HG03520 (cell line): ENCODE data around the gene IPCEF1.

Source experiments
- ATAC-seq: cut with Tn5 transposase; IDR thresholded peaks from one replicate; pipeline ENCODE4 v1.9.1; 2021; ENCODE audit warnings: mild to moderate bottlenecking, moderate library complexity; ENCODE audit not compliant: unreplicated experiment

The IPCEF1 gene

DNA sequence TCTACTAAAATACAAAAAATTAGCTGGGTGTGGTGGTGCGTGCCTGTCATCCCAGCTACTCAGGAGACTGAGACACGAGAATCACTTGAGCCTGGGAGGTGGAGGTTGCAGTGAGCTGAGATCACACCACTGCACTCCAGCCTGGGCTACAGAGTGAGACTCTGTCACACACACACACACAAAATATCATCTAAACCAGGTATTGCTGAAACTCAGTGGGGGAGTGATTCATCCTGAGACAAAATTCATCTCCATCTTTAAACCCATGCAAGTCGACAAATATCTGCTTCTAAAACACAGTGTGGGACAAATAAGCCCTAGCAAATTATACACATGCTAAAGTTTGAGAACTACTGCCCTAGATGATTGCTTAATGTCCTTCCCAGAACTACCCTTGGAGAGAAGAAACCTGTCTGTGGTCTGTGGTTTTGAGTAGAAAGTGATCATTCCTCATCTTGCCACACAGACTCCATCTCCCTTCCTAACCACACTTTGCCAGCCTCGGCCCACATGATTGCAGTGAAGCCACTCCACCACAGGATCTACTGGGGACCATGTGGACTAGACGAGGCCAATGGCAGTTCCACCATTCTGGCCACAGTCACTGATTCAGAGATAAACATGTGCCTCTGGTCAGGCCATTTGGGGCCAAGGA is 187.3 kb downstream of the IPCEF1 start:
- ATAC-seq: no peak

- ATAC-seq: no peak
Measured at GRCh38 chr6:154167126-154167525, 189.5 kb downstream of the IPCEF1 start.

- ATAC-seq: no peak
Measured at GRCh38 chr6:154166140-154166539, 190.5 kb downstream of the IPCEF1 start.

- ATAC-seq: no peak
Measured at GRCh38 chr6:154165478-154165877, 191.1 kb downstream of the IPCEF1 start.

DNA sequence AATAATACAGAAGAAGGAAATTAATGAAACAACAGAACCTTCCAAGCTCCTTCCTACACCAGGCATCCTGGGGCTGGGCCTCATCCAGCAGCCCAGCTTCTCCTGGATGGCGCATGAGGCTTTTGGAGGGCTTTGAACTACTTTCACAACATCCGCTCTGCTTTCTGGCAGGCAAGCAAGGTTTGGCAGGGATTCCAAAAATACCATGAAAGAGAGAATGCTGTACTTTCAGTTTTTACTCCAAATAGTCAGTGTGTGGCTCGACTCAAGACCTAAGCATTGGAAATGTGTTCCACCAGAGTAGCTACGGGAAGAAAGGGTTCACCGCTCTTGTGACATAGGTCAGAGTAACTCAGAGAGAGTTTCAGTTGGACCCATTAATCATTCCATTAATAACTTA is 192.2 kb downstream of the IPCEF1 start:
- no peak for ATAC-seq

DNA sequence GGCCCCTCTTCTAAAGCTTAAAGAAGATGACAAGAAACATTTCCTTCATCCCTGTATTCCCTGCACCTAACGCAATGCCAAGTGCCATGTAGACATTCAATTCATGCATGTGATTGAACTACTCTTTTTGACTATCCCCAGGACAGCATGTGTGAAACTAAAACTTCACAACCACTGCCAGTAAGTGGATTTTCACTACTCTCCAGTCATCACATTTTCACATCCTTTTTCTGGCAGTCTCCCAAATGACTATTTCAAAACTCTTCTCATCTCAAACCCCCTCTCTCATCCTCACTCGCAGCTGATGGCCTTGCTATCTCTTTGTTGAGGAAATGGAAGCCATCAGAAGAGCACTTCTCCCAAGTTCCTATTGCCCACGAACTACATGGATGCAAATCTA is 194.9 kb downstream of the IPCEF1 start:
- ATAC-seq: peak; percentile 71

DNA sequence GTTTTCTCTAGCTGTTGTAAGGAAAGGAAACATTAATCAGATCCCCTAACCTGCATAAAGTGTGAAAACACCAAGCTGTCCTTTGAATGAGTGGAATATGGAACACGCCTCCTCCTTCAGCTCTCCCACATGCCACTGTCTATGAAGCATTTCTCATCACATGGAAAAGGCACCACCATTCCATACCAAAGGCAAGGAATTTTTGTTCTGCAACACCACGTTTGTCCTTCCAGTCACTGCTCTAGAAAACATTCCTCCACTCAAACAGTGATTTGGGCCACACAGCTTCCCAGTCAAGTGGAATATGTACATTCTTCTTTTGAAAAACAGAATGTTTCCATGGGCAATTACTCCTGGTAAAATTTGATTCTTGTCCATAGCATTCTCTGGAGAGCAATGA is 197.5 kb downstream of the IPCEF1 start:
- ATAC-seq: no peak

DNA sequence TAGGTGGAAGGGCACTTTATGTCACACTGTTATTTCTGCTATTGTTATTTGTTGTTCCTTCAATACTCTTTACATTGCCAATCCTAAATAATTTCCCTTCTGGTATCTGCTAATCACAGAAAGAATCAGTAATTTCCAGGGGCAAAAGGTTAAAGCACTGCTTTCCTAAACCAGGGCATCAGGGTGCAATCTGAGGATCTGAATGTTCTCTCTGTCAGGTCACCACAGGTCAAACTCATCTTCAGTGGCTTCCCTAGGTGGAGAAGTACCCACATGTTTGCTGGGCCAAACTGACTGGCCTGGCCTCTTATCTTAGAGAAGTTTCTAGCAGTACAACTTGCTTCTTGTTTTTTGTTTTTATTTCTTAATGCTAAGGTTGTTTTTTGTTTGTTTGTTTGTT is 198.9 kb downstream of the IPCEF1 start:
- no peak for ATAC-seq

DNA sequence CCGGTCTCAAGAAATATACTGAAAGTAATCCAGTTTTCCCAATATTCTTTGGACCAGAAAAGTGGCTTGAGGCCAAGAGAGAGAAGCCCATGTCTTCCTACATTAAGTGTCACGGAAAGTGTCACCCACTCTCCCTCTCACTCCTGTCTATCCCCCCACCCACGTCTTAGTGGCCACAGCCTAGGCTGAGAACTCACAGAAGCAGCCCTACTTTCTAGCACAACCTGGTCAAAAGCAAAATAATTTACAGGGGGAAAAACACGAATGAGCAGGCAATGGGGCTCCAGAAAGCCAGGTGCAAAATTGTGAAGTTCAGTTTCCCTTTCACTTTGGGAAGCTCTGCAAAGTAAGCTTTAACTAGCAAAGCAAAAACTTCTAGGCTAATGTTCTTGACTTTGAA is 199.5 kb downstream of the IPCEF1 start:
- ATAC-seq: no peak

DNA sequence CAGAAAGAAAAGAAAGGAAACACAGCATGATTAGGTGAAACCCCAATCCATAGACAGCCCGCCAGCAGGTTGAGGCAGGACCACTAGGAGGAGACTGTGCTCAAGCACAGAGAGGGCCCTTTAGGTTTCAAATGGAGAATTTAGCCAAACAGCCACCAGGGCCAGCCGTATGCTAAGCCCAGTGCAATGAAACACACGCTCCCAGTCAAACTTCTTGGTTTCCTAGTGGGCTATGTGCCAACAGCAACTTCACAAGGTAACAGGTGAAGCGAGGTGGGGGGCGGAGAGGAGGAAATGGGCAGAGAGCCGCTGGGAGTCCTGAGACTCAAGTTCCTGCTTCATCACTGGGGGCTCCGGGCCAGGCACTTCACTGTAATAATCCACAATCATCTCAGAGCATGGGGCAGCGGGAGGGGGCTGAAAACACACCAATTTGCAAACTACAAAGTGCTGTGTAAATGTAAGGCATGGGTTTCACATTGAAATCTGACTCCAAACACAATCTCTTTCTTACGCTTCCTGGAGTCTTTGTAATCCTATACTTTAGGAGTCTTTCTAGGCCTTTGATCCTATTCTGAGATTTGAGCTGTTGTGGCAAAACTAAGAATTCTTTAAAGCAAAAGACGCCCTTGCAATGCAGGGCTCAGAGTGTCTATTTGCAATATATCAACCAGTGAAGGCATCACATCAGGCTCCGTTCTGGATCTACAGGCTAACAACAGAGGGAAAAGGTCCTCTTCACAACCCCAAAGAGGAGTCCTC is 200.3 kb downstream of the IPCEF1 start:
- peak; percentile 78 for ATAC-seq

GRCh38 chr6:154154389-154154967 is 202.1 kb downstream of the IPCEF1 start:
- ATAC-seq: no peak

DNA sequence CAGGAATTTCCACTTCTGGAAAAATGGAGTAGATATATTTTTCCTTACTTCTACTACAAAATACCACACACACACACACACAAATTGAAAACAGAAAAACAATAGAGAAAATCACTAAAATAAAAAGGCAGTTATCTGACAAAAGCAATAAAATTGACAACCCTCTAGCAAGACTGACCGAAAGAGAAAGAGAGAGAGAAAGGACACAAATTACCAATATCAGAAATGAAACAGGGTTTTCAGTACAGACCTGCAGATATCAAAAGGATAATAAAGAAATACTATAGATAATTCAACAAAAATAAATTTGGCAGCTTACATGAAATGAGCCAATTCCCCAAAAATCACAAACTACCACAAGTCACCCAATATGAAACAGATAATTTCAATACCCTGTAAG is 212.8 kb downstream of the IPCEF1 start:
- no peak for ATAC-seq

DNA sequence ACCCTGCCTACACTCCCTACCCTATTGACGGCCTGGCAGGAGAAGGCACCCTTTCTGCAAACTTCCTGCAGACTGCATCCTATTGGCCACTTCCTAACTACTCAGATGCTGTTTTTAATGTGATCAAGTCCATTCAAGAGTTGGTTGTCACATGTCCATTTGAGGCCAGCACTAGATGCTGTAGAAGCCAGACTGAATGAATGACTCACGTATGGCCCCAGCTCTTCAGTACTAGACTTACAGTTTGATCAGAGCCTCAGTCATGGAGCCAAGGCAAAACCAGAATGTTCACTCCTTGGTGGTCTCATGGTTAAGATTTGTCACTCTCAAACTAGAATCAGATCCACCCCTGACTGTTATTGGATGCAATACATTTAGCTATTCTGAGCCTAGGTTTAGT is 215.9 kb downstream of the IPCEF1 start:
- ATAC-seq: no peak

DNA sequence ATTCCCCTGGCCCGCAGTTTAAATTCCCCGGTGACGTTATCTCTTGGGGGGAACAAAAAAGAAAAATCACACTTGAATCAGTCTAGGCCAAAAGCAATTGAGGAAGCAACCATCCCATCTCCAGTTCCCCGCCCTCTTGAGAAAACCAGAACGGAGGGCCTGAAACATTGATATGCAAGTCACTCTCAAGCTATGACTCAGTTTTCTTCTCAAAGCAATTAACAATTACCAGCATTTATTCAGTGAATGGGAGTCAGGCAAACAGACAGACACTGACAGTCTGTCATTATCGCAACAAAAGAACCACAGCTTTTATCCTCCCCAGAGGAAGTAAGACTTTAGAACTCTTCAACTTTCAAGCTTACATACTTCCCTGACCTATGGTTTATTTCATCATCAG is 216.7 kb downstream of the IPCEF1 start:
- ATAC-seq: no peak

GRCh38 chr6:154138793-154139192 is 217.8 kb downstream of the IPCEF1 start:
- no peak for ATAC-seq

GRCh38 chr6:154134471-154135147 is 222.0 kb downstream of the IPCEF1 start:
- ATAC-seq: no peak

DNA sequence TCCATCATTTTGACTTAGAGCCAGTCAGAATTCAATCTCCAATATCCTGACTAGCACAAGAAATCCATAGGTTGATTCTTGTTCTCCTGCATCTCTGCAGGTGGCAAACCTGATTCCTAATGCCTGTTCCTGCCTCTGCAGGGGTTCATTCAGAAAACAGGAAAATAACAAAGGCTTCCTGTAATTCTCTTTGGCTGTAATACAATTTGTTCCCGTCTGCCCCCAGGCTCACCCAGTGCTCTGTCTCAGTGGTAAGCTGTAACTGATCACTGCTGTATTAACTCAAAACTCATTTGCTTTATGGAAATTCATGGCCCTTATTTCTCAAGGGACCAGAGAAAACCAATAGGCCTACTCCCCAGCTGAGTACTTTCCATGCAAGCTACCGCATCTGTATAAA is 228.9 kb downstream of the IPCEF1 start:
- no peak for ATAC-seq

DNA sequence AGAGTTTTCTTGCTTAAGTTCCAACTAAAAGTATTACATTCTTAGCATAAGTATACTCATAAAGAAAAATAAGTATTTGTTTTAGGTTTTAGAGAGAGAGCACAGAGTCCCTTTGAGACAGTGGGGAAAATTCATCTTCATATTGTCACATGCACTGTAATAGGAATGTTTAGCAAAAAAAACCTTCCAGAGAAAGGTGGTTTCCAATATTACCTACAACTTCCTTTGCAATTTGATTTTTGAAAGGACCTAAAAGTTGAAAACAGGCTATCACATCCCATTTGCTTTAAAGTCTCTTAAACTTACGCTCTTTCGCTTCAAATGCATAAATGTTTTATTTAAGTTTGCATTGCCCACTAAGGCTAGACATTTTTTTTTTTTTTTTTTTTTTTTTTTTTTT is 231.2 kb downstream of the IPCEF1 start:
- ATAC-seq: no peak

DNA sequence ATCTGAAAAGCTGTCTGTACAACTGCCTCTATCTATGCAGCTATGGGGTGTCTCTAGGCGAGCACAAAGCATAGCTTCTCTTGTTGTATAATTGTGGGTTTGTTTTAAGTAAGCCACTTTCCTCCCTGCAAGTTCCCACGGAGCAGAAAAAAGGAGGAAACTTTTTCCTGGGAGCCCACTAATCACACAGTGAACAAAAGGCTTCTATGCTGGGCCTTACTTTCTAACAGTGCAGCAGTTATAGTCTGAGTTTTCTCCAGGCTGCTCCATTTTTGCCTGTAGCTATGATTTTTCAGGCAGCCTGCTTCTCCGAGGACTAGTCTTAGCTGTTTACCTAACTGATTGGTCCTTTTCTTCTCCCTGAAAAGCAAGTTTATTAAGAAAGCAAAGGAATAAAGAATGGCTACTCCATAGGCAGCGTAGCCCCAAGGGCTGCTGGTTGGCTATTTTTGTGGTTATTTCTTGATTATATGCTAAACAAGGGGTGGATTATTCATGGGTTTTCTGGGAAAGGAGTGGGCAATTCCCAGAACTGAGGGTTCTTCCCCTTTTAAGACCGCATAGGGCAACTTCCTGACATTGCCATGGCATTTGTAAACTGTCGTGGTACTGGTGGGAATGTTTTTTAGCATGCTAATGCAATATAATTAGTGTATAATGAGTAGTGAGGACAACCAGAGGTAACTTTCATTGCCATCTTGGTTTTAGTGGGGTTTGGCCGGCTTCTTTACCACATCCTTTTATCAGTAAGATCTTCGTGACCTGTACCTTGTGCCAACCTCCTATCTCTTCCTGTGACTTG is 233.2 kb downstream of the IPCEF1 start:
- ATAC-seq: no peak

DNA sequence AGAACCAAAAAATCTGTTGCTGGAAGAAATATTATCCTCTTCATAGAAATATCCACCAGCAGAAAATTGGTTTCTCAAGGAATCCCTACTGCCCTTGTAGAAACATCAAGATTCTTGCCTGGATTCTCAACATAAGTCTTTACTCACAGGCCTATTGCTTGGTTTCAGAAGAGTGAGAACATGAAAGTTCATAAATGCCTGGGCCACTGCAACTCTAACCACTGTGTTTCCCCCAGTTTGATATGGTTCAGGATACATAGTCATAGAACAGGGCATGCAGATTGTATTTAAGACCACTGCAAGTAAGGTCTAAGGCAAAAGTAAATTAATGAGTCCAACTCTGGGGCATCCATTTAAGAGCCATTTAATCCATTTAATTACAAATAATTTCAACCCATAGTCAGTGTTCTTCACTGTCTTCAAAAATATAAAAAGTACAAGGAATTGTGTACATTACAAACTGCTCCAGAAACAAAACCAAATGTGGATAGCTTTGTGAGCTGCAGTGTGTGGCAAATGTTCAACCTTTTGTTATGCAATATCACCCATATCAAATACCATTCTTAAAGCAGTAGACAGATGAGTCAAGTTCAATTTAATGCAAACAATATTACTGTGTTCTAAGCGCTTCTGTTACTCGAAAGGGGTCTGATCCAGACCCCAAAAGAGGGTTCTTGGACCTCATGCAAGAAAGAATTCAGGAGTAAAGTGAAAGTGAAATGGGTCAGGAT is 234.2 kb downstream of the IPCEF1 start:
- no peak for ATAC-seq
